Measurements from ENCODE around the gene DYNC1I1. TPM values are rescaled to one million over a fixed set of nuclear protein-coding genes. Genes with fewer than 3 reads are reported as not detected.

DYNC1I1 gene
- polyA plus RNA-seq, 1 donor from 2014 or later = 28.9 TPM

GRCh38 chr7:96144260-96144526, 371.8 kb downstream of the DYNC1I1 start:
- Histone ChIP-seq H3K4me2 (ENCODE audit: low read length) (no peak overlapping the region), H4K20me1 (ENCODE audit: insufficient read depth) (no peaks in the 10 kb centered on the region), H3K9me2 (ENCODE audit: insufficient read depth, low read length) (no peaks in the 10 kb centered on the region), H3K9me3 (ENCODE audit: low read length) (no peaks in the 10 kb centered on the region), H3F3A (ENCODE audit: insufficient read depth, low read length, poor library complexity, severe bottlenecking) (no peaks in the 10 kb centered on the region), H3K9ac (ENCODE audit: low read length) (no peak overlapping the region), H3K27me3 (ENCODE audit: insufficient read depth, low read depth, low read length) (no peaks in the 10 kb centered on the region), H3K36me3 (ENCODE audit: insufficient read depth, low read length) (no peaks in the 10 kb centered on the region), H3K27ac (ENCODE audit: low read length) (no peak overlapping the region), H3K79me2 (replicated peaks; ENCODE audit: insufficient read depth, low read length) (no peaks in the 10 kb centered on the region), H2AFZ (ENCODE audit: low read depth, low read length) (no peak overlapping the region), H3K4me3 (ENCODE audit: low read length) (no peak overlapping the region)
- TF ChIP-seq EP300 (conservative IDR thresholded peaks at IDR 0.05; ENCODE audit: poor library complexity, severe bottlenecking) (no peak), CTCF (IDR thresholded peaks at IDR 0.05; ENCODE audit: poor library complexity, severe bottlenecking) (no peak), POLR2AphosphoS5 (IDR thresholded peaks at IDR 0.05) (no peak), MXI1 (conservative IDR thresholded peaks at IDR 0.05; ENCODE audit: poor library complexity, severe bottlenecking) (no peak), SMC3 (conservative IDR thresholded peaks at IDR 0.05; ENCODE audit: poor library complexity) (no peak), TAF1 (IDR thresholded peaks at IDR 0.05; ENCODE audit: low read depth) (no peak)

Other genes with a start within 250 kb of the DYNC1I1 start
- not detected in 2 replicates for gene PDK4, start 176.0 kb upstream of the DYNC1I1 start, polyA plus RNA-seq

Measured in neural cell (in vitro differentiated cells).